Activated B cell treated with CpG ODN at 0.5 μM for 24 hours (primary cell): ENCODE measurements around the gene NR1H4. TPM values are rescaled to one million over a fixed set of nuclear protein-coding genes. Genes with fewer than 3 reads are reported as not detected.

Source experiments
- ATAC-seq: fragments of 200-7000 bp; cut with Tn5 transposase; one replicate; pipeline ENCODE4 v1.10.0; 2021; ENCODE audit warnings: low read depth, mild to moderate bottlenecking, moderate library complexity
- CTCF ChIA-PET: fragments of 350-600 bp; sonication (Branson Sonifier 250); formaldehyde crosslinking; loops from one replicate; lab custom pipeline; 2021; ENCODE audit warnings: antibody characterized with exemption; lab: Charles Lee
- POLR2A ChIA-PET: fragments of 350-600 bp; sonication (Branson Sonifier 250); formaldehyde crosslinking; loops from one replicate; lab custom pipeline; 2021; ENCODE audit warnings: antibody characterized with exemption; lab: Charles Lee
- DNase-seq: peaks from one replicate; pipeline ENCODE4 v3.0.0; 2022
- H3K27ac Mint-ChIP-seq: one replicate; pipeline ENCODE4 v1.8.0; 2020; ENCODE audit warnings: mixed read lengths
- H3K27me3 Mint-ChIP-seq: one replicate; pipeline ENCODE4 v1.8.0; 2021; ENCODE audit warnings: mixed read lengths
- H3K36me3 Mint-ChIP-seq: one replicate; pipeline ENCODE4 v1.8.0; 2021; ENCODE audit warnings: low read depth, mixed read lengths
- H3K4me1 Mint-ChIP-seq: one replicate; pipeline ENCODE4 v1.8.0; 2021; ENCODE audit warnings: mixed read lengths
- H3K4me3 Mint-ChIP-seq: one replicate; pipeline ENCODE4 v1.8.0; 2020; ENCODE audit warnings: mild to moderate bottlenecking, mixed read lengths
- H3K9me3 Mint-ChIP-seq: one replicate; pipeline ENCODE4 v1.8.0; 2020; ENCODE audit warnings: mixed read lengths
- CTCF ChIP-seq: fragments of 200-600 bp; IDR thresholded peaks from one replicate; pipeline ENCODE4 v1.8.0; 2022; ENCODE audit warnings: antibody characterized with exemption, mild to moderate bottlenecking
- intact Hi-C: fragments of 100-400 bp; cut with micrococcal nuclease; formaldehyde crosslinking; loops from one replicate; pipeline ENCODE4 v1.15.1; 2024
- total RNA-seq: library from RNA; stranded (reverse); gene quantifications from 2 replicates; pipeline ENCODE4 v1.2.3, GENCODE V29; 2022

NR1H4 gene
- total RNA-seq, 1 donor from 2014 or later, result not detected

- no peaks in the 10 kb centered on the region for H3K4me1 Mint-ChIP-seq
- ChIA-PET CTCF (no interaction called here), POLR2A (no interaction called here)
- no peaks in the 10 kb centered on the region for H3K27me3 Mint-ChIP-seq
- ATAC-seq (no peak), DNase-seq (no peak)
- no peak for TF ChIP-seq CTCF
- H3K4me3 Mint-ChIP-seq, result no peak overlapping the region
- no peaks in the 10 kb centered on the region for H3K36me3 Mint-ChIP-seq
- no peak overlapping the region for H3K27ac Mint-ChIP-seq
- H3K9me3 Mint-ChIP-seq, result no peaks in the 10 kb centered on the region
- intact Hi-C loops, result no loop called here
Observed at GRCh38 chr12:100464529-100464928, 9.1 kb upstream of the NR1H4 start.

GRCh38 chr12:100468126-100468525 is 5.5 kb upstream of the NR1H4 start:
- intact Hi-C loops, result no loop called here
- Mint-ChIP-seq H3K4me3 (no peak overlapping the region), H3K27ac (no peak overlapping the region), H3K36me3 (no peaks in the 10 kb centered on the region), H3K27me3 (peaks cover 1% of the 10 kb centered on the region), H3K4me1 (no peaks in the 10 kb centered on the region), H3K9me3 (no peaks in the 10 kb centered on the region)
- ChIA-PET POLR2A (no interaction called here), CTCF (no interaction called here)
- DNase-seq (no peak), ATAC-seq (no peak)
- TF ChIP-seq CTCF, result no peak

GRCh38 chr12:100472325-100472724 is 1.3 kb upstream of the NR1H4 start:
- Mint-ChIP-seq H3K4me3 (no peak overlapping the region), H3K27ac (no peak overlapping the region), H3K36me3 (no peaks in the 10 kb centered on the region), H3K27me3 (peaks cover 7% of the 10 kb centered on the region), H3K4me1 (no peaks in the 10 kb centered on the region), H3K9me3 (no peaks in the 10 kb centered on the region)
- no peak for TF ChIP-seq CTCF
- ChIA-PET POLR2A (interaction anchor here (0.6 kb wide), 1 partner anchor 18 kb away, joined by 3 read pairs; no protein-coding TSS in a partner anchor), CTCF (no interaction called here)
- intact Hi-C loops, result no loop called here
- no peak for DNase-seq
- no peak for ATAC-seq

GRCh38 chr12:100473050-100473715 is 483 bp upstream of the NR1H4 start:
- H3K4me3 Mint-ChIP-seq, result no peak overlapping the region
- no peak for ATAC-seq
- POLR2A ChIA-PET, result no interaction called here
- H3K9me3 Mint-ChIP-seq, result no peaks in the 10 kb centered on the region
- CTCF ChIA-PET, result no interaction called here
- no peak overlapping the region for H3K27ac Mint-ChIP-seq
- intact Hi-C loops, result no loop called here
- no peaks in the 10 kb centered on the region for H3K36me3 Mint-ChIP-seq
- no peaks in the 10 kb centered on the region for H3K4me1 Mint-ChIP-seq
- no peak for DNase-seq
- peaks cover 7% of the 10 kb centered on the region for H3K27me3 Mint-ChIP-seq
- no peak for TF ChIP-seq CTCF

- CTCF ChIA-PET, result no interaction called here
Observed at GRCh38 chr12:100474617-100475016, 951 bp downstream of the NR1H4 start.

More at GRCh38 chr12:100474617-100475016, 951 bp downstream of the NR1H4 start:
- peaks cover 7% of the 10 kb centered on the region for H3K27me3 Mint-ChIP-seq
- DNase-seq, result no peak
- no peak for ATAC-seq
- no peaks in the 10 kb centered on the region for H3K36me3 Mint-ChIP-seq
- intact Hi-C loops, result no loop called here
- no peaks in the 10 kb centered on the region for H3K9me3 Mint-ChIP-seq
- no peaks in the 10 kb centered on the region for H3K4me1 Mint-ChIP-seq
- no peak for TF ChIP-seq CTCF
- no peak overlapping the region for H3K27ac Mint-ChIP-seq
- POLR2A ChIA-PET, result no interaction called here
- H3K4me3 Mint-ChIP-seq, result no peak overlapping the region
